ENCODE results near the gene MAP4K4. TPM values are rescaled to one million over a fixed set of nuclear protein-coding genes. Genes with fewer than 3 reads are reported as not detected.

Gene MAP4K4
- total RNA-seq, 1 experiment from 2014 or later: 162 TPM

DNA sequence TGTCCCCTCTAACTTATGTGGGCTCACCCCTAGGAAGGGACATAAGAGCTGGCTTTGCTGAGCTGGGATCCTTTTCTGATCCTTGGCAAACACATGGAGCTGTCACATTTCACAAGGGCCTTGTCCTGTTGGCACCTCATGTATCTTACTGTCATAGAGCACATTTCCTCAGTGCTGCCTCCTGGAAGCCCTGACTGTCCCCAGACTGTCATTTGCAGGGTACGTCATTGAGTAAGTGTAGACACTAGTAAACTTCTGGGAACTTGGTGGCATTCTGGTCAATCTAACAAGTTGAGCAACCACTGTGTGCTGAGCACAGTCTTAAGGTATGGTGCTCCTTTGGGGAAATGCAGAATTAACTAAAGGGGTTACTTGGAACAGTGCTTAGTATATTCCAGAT, 199.8 kb downstream of the MAP4K4 start:
- TF ChIP-seq, protein P1, sequence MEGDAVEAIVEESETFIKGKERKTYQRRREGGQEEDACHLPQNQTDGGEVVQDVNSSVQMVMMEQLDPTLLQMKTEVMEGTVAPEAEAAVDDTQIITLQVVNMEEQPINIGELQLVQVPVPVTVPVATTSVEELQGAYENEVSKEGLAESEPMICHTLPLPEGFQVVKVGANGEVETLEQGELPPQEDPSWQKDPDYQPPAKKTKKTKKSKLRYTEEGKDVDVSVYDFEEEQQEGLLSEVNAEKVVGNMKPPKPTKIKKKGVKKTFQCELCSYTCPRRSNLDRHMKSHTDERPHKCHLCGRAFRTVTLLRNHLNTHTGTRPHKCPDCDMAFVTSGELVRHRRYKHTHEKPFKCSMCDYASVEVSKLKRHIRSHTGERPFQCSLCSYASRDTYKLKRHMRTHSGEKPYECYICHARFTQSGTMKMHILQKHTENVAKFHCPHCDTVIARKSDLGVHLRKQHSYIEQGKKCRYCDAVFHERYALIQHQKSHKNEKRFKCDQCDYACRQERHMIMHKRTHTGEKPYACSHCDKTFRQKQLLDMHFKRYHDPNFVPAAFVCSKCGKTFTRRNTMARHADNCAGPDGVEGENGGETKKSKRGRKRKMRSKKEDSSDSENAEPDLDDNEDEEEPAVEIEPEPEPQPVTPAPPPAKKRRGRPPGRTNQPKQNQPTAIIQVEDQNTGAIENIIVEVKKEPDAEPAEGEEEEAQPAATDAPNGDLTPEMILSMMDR (IDR thresholded peaks at IDR 0.05; ENCODE audit: unreplicated experiment): no peak
- BruUV-seq (replicated peaks): no TSS peak
- intact Hi-C loops (cut with micrococcal nuclease): no loop called here
- peaks cover 66% of the 10 kb centered on the region for H3K36me3 Mint-ChIP-seq (ENCODE audit: insufficient read depth, unreplicated experiment)
- no peaks in the 10 kb centered on the region for H3K27me3 Mint-ChIP-seq (ENCODE audit: insufficient read depth, unreplicated experiment)
- no peak overlapping the region for H3K4me3 Mint-ChIP-seq (ENCODE audit: unreplicated experiment)
- ChIA-PET POLR2A (no interaction called here), CTCF (interaction anchor here (0.5 to 1.5 kb wide), 6 partner anchors 12 to 546 kb away, joined by 3 to 9 read pairs (median 4); no protein-coding TSS in a partner anchor)
- DNase-seq (ENCODE audit: unreplicated experiment): no peak
- peaks cover 15% of the 10 kb centered on the region for H3K4me1 Mint-ChIP-seq (ENCODE audit: insufficient read depth, unreplicated experiment)
- no peak overlapping the region for H3K27ac Mint-ChIP-seq (ENCODE audit: low read depth, unreplicated experiment)
- no peaks in the 10 kb centered on the region for H3K9me3 Mint-ChIP-seq (ENCODE audit: unreplicated experiment)

DNA sequence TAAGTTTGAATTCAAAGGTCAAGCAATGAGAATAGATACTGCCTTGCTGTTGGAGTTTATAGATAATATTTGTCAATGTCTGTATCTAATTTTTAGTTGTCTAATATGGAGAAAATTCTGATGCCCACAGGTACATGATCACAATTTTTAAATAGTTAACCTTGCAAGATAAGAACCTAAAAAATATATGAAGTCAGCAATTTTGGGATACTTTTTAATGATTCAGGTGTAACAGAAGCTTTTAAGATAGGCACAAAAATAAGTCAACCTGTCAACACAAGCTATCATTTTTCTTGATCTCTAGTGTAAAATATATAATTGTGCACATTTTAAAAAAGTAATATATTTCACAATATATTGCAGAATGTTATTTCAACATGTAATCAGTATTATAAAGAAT, 201.8 kb downstream of the MAP4K4 start:
- POLR2A ChIA-PET: interaction anchor here (0.7 kb wide), 1 partner anchor 205 kb away, joined by 3 read pairs; no protein-coding TSS in a partner anchor
- CTCF ChIA-PET: interaction anchor here (1.3 kb wide), 1 partner anchor 15 kb away, joined by 6 read pairs; no protein-coding TSS in a partner anchor
- H3K4me1 Mint-ChIP-seq (ENCODE audit: insufficient read depth, unreplicated experiment): peaks cover 9% of the 10 kb centered on the region
- peaks cover 50% of the 10 kb centered on the region for H3K36me3 Mint-ChIP-seq (ENCODE audit: insufficient read depth, unreplicated experiment)
- no peak overlapping the region for H3K4me3 Mint-ChIP-seq (ENCODE audit: unreplicated experiment)
- H3K27me3 Mint-ChIP-seq (ENCODE audit: insufficient read depth, unreplicated experiment): no peaks in the 10 kb centered on the region
- DNase-seq (ENCODE audit: unreplicated experiment): no peak
- H3K27ac Mint-ChIP-seq (ENCODE audit: low read depth, unreplicated experiment): no peak overlapping the region
- BruUV-seq (replicated peaks): no TSS peak
- H3K9me3 Mint-ChIP-seq (ENCODE audit: unreplicated experiment): no peaks in the 10 kb centered on the region
- TF ChIP-seq, protein P1 (IDR thresholded peaks at IDR 0.05; ENCODE audit: unreplicated experiment): no peak
- intact Hi-C loops (cut with micrococcal nuclease): no loop called here

DNA sequence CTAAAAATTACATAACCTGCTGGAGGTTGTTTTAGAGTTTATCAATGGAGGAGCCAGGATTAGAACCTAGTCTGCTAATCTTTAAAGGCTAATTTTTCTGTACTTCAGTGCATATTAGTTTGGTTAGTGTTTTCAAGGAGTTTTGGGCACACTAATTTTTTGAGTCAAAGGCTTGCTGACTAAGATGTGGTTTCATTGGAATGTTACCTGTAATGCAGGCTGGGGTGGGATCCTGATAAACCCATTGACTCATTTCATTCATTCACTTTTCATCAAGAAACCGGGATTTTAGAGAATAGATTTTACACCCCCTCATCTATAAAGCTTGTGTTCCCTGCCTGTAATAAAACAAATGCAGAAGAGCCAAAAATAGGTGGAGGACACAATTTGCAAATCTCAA, 202.4 kb downstream of the MAP4K4 start:
- intact Hi-C loops (cut with micrococcal nuclease): loop anchor here (5.0 kb wide), 1 partner anchor 82 kb away; no protein-coding TSS in a partner anchor
- BruUV-seq (replicated peaks): no TSS peak
- H3K27ac Mint-ChIP-seq (ENCODE audit: low read depth, unreplicated experiment): no peak overlapping the region
- ChIA-PET POLR2A (interaction anchor here (0.7 kb wide), 1 partner anchor 204 kb away, joined by 3 read pairs; no protein-coding TSS in a partner anchor), CTCF (interaction anchor here (1.3 kb wide), 1 partner anchor 16 kb away, joined by 6 read pairs; no protein-coding TSS in a partner anchor)
- no peak for DNase-seq (ENCODE audit: unreplicated experiment)
- peaks cover 9% of the 10 kb centered on the region for H3K4me1 Mint-ChIP-seq (ENCODE audit: insufficient read depth, unreplicated experiment)
- no peak overlapping the region for H3K4me3 Mint-ChIP-seq (ENCODE audit: unreplicated experiment)
- no peaks in the 10 kb centered on the region for H3K27me3 Mint-ChIP-seq (ENCODE audit: insufficient read depth, unreplicated experiment)
- H3K36me3 Mint-ChIP-seq (ENCODE audit: insufficient read depth, unreplicated experiment): peaks cover 44% of the 10 kb centered on the region
- TF ChIP-seq, protein P1 (IDR thresholded peaks at IDR 0.05; ENCODE audit: unreplicated experiment): no peak
- no peaks in the 10 kb centered on the region for H3K9me3 Mint-ChIP-seq (ENCODE audit: unreplicated experiment)

DNA sequence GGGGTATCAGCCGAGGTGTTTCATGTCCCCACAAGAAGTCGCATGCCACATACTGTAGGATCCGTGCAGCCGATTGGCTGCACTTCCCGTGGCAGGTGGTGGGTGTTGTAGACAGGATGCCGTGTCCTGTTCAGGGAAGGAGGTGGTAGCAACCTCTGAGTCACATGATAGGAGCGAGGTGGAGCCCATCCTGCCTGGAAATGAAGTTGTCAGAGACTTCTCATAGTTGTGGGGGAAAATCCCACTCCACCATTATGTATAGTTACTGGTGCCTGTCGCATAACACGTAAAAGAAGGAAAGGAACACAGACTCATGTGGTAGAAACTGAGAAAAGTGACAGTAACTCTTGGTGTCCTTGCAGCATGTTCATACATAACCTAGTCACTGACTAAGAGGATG, 202.9 kb downstream of the MAP4K4 start:
- peaks cover 9% of the 10 kb centered on the region for H3K4me1 Mint-ChIP-seq (ENCODE audit: insufficient read depth, unreplicated experiment)
- no peaks in the 10 kb centered on the region for H3K9me3 Mint-ChIP-seq (ENCODE audit: unreplicated experiment)
- no peak overlapping the region for H3K27ac Mint-ChIP-seq (ENCODE audit: low read depth, unreplicated experiment)
- H3K4me3 Mint-ChIP-seq (ENCODE audit: unreplicated experiment): no peak overlapping the region
- intact Hi-C loops (cut with micrococcal nuclease): loop anchor here (5.0 kb wide), 1 partner anchor 82 kb away; no protein-coding TSS in a partner anchor
- no peak for DNase-seq (ENCODE audit: unreplicated experiment)
- BruUV-seq (replicated peaks): no TSS peak
- no peaks in the 10 kb centered on the region for H3K27me3 Mint-ChIP-seq (ENCODE audit: insufficient read depth, unreplicated experiment)
- peaks cover 40% of the 10 kb centered on the region for H3K36me3 Mint-ChIP-seq (ENCODE audit: insufficient read depth, unreplicated experiment)
- POLR2A ChIA-PET: interaction anchor here (0.7 kb wide), 1 partner anchor 18 kb away, joined by 4 read pairs; no protein-coding TSS in a partner anchor
- CTCF ChIA-PET: interaction anchor here (0.6 to 1.3 kb wide), 3 partner anchors 16 to 379 kb away, joined by 3 to 6 read pairs (median 5); no protein-coding TSS in a partner anchor
- TF ChIP-seq, protein P1 (IDR thresholded peaks at IDR 0.05; ENCODE audit: unreplicated experiment): no peak

Measured in MCF 10A (cell line).